GM15510 (cell line): ENCODE data around the gene STMN3.

Source experiments
- POLR2A ChIP-seq: IDR thresholded peaks from 3 replicates; pipeline ENCODE4 v1.6.1; 2011; ENCODE audit warnings: borderline replicate concordance; ENCODE audit not compliant: insufficient read length; ENCODE audit errors: extremely low read depth

Gene STMN3

DNA sequence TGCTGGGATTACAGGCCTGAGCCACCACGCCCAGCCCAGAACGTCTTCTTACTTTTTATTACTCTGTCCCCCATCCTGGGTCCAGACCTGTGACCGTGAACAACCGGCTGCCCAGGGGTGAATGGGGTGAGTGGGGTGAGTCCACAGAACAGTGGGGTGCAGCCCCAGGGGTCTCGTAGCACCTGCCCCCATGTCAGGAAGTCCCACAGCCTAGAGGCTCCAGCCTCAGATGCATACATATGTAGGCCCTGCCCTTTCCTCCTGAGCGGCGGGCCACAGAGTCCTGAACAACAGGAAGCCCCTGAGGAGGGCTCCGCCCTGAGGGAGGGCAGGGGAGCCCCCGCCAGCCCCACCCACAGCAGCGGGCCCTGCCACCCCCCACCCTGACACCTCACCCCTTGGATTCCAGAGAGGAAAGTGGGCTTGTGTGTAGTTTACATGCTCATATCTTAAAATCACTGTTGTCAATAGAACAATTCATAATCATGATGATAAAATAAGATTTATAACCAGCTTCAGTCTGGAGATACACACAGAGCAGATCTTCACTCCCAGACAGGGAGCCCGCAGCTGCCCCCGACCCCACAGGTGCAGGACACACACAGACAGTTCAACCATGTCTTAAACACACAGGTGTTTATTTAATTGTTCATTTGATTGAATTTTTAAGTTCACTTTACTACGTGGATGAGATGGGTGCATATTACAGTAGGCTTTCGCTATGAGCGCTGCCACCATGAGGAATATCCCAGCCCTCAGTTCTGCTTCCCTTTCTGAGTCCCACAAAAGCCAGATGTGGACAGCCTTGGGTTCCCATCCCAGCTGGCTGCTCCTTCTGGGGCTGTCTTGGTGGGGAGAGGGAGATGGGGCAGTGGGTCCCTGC, 13.9 kb downstream of the STMN3 start:
- peak; percentile 60 for TF ChIP-seq POLR2A

DNA sequence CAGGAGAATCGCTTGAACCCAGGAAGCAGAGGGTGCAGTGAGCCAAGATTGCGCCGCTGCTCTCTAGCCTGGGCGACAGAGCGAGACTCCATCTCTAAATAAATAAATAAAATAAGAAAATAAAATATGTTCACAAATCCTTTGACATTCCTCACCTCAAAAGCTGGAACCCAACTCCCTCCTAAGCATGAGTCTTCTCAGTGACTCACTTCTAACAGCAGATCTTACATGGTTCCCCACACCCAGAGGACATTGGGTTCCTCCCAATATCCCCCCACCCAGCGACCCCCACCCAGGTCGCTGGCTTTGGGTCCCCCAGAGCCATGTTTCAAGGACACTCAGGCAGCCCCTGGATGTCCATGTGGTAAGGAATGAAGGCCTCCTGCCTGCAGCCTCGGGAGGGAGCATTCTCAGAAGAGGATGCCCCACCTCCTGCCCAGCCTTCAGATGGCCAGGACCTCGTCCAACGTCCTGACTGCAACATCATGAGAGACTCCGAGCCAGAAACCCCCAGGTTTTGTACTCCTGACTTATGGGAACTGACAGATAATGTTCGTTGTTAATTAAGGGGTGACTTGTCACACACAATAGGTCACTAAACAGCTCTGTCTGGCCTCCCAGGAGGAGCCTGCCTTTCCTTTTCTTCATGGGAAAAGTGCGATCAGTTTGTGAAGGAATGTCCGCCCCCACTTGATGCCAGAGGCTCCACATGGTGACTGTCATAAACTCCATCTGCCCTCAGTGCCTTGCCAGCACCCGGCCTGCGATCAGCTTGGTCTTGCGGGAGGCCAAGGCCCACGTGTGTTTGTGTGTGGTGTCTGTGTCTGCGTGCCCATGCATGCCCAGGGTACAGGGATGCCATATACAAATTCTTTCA, 16.2 kb downstream of the STMN3 start:
- TF ChIP-seq POLR2A, result no peak

DNA sequence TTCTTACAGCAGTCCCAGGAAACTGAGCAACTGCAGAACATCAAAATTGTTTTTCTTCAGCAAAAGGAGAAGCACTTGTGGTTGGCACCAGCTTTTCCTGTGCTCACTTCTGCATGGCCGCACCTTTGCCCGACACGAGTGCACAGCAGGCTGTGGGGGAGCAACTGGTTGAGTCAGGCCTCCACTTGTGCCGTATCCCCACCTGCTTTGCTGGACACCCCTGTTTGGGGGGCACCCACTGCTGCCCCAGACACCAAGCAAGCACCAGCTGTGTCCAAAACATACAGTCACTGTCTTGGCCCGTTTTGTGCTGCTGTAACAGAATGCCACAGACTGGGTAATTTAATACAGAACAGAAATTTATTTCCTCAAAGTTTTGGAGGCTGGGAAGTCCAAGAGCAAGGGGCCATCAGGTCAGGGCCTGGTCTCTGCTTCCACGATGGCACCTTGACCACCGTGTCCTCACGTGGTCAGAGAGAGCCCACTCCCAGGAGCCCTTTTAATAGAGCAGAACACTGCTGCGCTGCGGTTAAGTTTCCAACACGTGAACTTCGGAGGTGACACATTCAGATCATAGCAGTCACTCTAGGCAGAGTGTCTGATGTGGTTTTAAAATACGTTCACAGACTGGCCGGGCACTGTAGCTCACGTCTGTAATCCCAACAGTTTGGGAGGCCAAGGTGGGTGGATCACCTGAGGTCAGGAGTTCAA, 17.6 kb downstream of the STMN3 start:
- no peak for TF ChIP-seq POLR2A

DNA sequence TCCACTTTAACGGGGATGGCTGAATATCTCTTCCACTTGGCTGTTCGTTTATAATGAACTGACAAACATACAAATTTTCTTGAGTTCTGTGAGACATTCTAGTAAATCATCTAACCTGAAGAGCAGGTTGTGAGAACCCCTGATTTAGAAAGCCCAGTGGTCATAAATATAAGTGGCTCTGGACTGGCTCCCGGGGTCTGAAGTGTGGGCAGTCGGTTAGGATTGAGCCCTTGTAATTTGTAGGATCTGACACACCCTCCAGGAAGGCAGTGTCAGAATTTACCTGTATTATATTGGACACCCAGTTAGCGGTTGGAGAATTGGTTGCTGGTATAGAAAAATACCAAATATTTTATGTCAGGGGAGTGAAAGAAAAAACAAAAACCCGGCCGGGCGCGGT, 19.5 kb downstream of the STMN3 start:
- no peak for TF ChIP-seq POLR2A

DNA sequence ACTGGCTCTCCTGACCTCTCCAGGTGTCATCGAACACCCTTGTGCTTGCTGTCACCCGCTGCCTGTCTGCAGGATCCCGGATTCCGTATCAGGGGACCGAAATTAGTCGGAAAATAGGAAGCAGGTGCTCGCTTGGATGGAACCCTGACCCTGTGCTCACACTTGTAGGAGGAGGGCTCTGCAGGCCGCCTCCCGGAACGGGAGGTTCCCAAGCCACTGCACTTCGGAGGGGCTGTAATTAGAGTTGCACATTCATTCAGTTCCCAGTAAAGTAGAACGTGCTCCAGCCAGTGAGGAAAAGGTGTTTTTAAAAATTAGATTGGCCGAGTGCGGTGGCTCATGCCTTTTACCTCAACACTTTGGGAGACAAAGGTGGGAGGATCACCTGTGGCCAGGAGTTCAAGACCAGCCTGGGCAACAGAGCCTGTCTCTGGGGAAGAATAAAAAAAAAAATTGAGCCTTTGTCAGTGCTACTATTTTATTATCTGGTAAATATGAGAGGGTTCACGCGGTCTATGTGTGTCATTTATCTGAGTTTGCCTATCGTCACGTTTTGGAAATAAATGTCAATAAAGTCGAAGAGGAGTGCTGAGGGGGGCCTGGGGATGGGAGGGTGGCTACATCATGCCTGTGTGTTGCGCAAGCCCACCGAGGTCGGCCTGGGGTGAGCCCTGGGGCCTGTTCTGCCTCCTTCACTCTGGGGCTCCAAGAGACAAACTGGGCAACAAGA, 24.8 kb downstream of the STMN3 start:
- TF ChIP-seq POLR2A, result peak; percentile 30

DNA sequence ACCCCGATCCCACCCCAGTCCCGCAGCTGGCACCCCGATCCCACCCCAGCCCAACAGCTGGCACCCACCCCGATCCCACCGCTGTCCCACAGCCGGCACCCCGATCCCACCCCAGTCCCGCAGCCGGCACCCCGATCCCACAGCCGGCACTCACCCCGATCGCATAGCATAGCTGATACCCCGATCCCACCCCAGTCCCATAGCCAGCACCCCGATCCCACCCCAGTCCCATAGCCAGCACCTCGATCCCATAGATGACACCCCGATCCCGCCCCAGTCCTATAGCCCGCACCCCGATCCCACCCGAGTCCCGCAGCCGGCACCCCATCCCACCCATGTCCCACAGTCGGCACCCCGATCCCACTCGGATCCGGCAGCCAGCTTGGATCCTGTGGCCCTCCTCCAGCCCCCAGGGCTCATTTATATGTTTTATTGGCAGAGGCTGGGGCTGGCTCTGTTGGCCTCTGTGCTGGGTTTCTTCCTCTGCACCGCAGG, 25.4 kb downstream of the STMN3 start:
- no peak for TF ChIP-seq POLR2A

DNA sequence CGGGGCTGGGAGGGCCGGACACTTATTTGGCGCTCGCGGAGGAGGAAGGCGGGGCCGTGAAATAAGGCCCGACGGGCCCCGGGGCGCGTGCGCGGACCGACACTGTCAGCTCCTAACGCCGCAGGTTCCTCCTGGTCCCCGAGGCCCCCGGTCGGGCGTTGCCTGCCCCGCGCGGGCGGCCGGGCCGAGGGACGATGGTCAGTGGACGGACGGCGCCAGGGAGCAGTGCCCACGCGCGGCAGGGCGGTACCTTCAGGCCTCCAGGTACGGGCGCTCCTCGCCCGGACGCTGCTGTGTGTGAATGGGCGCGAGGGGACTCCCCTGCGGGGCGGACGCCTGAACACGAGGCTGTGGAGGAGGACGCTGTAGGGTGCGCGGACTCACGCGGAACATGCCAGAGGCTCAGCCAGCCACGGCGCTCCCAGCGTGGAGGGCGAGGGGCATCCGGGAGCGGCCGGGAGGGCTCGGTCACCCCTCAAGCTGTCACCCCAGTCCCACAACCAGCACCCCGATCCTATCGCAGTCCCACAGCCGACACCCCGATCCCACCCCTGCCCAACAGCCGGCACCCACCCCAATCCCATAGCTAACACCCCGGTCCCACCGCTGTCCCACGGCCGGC, 26.0 kb downstream of the STMN3 start:
- peak; percentile 93 for TF ChIP-seq POLR2A

DNA sequence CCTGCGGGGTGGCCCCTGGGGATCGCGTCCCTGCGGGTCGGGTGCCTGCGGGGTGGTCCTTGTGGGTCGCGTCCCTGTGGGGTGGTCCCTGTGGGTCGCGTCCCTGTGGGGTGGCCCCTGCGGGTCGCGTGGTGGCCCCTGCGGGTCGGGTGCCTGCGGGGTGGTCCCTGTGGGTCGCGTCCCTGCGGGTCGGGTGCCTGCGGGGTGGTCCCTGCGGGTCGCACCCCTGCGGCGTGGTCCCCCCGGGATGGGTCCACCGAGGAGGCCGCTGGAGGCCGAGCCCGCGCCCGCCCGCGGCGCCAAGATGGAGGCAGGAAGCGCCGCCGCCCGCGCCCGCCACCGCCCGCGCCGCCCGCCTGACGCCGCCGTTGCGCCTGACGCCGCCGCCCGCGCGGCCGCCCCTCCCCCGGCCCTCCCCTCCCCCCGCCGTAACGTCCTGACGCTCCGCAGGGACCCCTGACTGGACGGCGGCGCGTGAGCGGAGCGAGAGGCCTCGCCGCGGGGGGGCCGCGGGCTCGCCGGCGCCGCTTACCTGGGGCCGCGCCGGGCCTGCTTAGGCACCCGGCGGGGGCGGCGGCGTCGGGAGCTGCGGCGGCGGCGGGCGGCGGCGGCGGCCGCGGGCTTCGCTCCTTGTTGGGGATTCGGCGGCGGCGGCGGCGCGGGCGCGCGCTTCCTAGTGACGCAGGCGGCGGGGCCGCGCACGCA, 26.6 kb downstream of the STMN3 start, which contains the start of gene GMEB2:
TSS of gene GMEB2 (minus strand) at position 678 of the 705 bp plus-strand sequence. CDS start 7,704 bp downstream, outside the sequence.
- TF ChIP-seq POLR2A, result peak; percentile 61

DNA sequence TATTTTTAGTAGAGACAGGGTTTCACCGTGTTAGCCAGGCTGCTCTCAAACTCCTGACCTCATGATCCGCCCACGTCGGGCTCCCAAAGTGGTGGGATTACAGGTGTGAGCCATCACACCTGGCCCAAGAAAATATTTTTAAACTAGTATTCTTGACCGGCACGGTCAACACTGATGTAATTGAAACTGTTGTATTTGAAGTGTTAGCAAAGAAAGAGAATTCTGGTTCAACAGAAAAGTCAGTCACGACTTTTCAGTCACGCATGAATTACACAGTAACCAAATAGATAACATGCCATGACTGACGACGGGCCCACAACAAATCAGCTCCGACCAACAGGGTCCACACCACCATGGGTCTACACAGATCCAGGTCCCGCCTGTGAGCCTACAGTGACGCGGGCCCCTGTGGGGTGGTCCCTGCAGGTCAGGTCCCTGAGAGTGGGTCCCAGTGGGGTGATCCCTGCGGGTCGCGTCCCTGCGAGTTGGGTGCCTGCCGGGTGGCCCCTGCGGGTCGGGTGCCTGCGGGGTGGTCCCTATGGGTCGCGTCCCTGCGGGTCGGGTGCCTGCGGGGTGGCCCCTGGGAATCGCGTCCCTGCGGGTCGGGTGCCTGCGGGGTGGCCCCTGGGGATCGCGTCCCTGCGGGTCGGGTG, 27.3 kb downstream of the STMN3 start:
- peak; percentile 55 for TF ChIP-seq POLR2A

DNA sequence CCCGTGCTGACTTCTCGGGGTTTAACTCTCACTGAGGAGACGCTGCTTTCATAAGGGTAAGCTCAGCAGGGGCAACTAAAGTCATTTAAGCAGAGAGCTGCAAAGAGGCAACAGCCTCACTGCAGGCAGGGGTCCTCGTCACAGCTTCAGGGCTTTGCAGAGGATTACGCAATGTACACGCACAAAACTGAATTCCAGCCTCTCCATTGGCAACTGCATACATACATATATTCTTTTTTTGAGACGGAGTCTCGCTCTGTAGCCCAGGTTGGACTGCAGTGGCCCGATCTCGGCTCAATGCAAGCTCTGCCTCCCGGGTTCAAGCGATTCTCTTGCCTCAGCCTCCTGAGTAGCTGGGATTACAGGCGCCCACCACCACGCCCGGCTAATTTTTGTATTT, 28.7 kb downstream of the STMN3 start:
- no peak for TF ChIP-seq POLR2A

DNA sequence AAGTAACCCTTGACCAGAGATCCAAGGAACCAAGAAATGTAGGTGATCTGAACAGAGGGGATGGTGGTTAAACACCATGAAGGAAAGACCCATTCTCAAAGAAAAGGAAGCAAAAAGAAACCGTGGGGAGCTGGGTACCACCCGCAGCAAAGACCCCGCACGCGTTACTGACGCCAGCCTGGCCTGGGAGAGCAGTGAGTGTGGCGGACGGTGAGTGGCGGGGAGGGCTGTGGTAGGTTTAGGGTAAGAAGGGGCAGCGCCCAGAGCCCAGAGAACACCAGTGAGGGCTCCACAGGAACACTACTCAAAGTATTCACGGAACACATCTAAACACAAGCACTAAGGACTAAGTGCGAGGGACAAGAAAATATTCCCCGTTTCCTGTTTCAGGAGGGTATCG, 30.5 kb downstream of the STMN3 start:
- no peak for TF ChIP-seq POLR2A

DNA sequence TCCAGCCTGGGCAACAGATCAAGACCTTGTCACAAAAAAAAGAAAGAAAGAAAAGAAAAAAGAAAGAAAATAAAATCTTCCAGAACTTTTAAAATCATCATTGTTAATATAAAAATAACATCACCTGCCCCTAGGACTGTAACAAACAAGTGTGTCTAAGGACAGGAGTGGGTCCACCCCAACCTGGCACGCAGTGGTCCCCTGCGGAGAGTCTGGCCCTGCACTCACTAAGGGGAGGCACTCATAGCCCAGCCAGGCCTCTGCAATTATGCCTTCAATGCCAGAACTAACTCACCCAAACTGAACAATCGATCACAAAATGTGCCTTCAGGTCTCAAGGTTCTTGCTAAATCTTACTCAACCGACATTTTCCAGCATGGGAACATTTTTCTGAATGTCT, 31.1 kb downstream of the STMN3 start:
- no peak for TF ChIP-seq POLR2A

DNA sequence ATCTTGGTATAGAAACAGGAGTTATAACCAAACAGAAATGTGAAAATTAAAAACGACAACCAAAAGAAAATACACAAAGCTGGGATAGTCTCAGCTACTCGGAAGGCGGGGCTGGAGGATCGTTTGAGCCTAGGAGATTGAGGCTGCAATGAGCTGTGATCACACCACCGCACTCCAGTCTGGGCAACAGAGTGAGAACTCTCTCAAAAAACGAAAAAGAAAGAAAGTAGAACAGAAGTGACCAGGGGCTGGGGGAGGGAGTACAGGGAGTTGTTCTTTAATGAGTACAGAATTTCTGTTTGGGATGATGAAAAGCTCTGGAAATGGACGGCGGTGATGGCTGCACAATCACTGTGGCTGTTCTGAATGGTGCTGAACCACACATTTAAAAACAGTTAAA, 32.2 kb downstream of the STMN3 start:
- no peak for TF ChIP-seq POLR2A

DNA sequence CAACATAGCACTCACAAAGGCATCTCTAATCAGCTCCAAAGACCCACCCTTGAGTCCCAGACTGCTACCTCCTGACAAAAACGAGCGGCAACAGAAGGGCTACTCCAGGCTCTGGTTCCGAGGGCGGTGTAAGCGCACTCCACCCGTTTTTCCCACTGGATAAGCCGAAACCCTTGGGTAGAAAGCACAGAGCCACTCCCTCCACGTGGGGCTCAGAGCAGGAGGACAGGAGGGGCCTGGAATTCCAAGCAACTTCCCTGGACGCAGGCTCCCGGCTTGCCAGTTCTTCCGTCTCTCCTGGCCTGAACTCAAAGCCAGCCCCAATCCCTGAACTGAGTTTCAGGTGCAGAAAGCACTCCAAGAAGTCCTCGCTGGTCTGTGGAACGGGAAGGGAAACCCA, 33.7 kb downstream of the STMN3 start:
- TF ChIP-seq POLR2A, result no peak
